HepG2 (cell line): ENCODE measurements around the gene LAMA5. TPM values are rescaled to one million over a fixed set of nuclear protein-coding genes. Genes with fewer than 3 reads are reported as not detected.

ENCODE experiments used
- BATF2 ChIP-seq: sonication (generic); formaldehyde crosslinking; IDR thresholded peaks from 2 replicates; pipeline ENCODE4 v1.8.0; 2022; ENCODE audit warnings: mild to moderate bottlenecking, missing genetic modification reagents, moderate library complexity
- EED ChIP-seq: sonication (generic); formaldehyde crosslinking; IDR thresholded peaks from 2 replicates; pipeline ENCODE4 v1.5.0; 2020; ENCODE audit warnings: mild to moderate bottlenecking, missing genetic modification reagents
- ELF3 ChIP-seq: IDR thresholded peaks from 2 replicates; pipeline ENCODE4 v1.6.1; 2016; ENCODE audit warnings: missing genetic modification reagents, missing compliant biosample characterization
- ETV5 ChIP-seq: IDR thresholded peaks from 2 replicates; pipeline ENCODE4 v1.6.1; 2018; ENCODE audit warnings: missing biosample characterization, missing genetic modification reagents, inconsistent platforms, borderline replicate concordance
- HCFC1 ChIP-seq: fragments of 150-350 bp; IDR thresholded peaks from 2 replicates; pipeline ENCODE4 v1.6.1; 2014; ENCODE audit warnings: low read depth, low read length
- MAX ChIP-seq: IDR thresholded peaks from 2 replicates; pipeline ENCODE4 v1.6.1; 2012; ENCODE audit warnings: inconsistent platforms
- NR0B2 ChIP-seq: sonication (generic); formaldehyde crosslinking; IDR thresholded peaks from 2 replicates; pipeline ENCODE4 v1.4.0; 2020; ENCODE audit warnings: mild to moderate bottlenecking, missing genetic modification reagents
- RAD51 ChIP-seq: fragments of 450-650 bp; IDR thresholded peaks from 2 replicates; pipeline ENCODE4 v1.6.1; 2016; ENCODE audit warnings: borderline replicate concordance
- ZNF274 ChIP-seq: sonication (generic); formaldehyde crosslinking; IDR thresholded peaks from 2 replicates; pipeline ENCODE4 v1.5.1; 2020; ENCODE audit warnings: mild to moderate bottlenecking, missing genetic modification reagents
- ZNF446 ChIP-seq: sonication (generic); formaldehyde crosslinking; IDR thresholded peaks from 2 replicates; pipeline ENCODE4 v1.5.0; 2020; ENCODE audit warnings: mild to moderate bottlenecking, missing genetic modification reagents
- ZNF460 ChIP-seq: sonication (generic); formaldehyde crosslinking; IDR thresholded peaks from 2 replicates; pipeline ENCODE4 v1.5.1; 2020; ENCODE audit warnings: missing genetic modification reagents, mild to moderate bottlenecking, borderline replicate concordance
- ZNF724P ChIP-seq: sonication (generic); formaldehyde crosslinking; IDR thresholded peaks from 2 replicates; pipeline ENCODE4 v1.8.0; 2022; ENCODE audit warnings: missing genetic modification reagents, borderline replicate concordance
- polyA plus RNA-seq, 8 experiments: library from polyadenylated mRNA; depleted of rRNA in 3 of 8; stranded (reverse) in 7 of 8; unstranded in 1 of 8; fragments of >200 nt; fragmentation: Illumina TruSeq in 4 of 8; extraction: Trizol in 4 of 8; gene quantifications; 2 replicates each; pipeline versions ENCODE4 v1.2.1 to v1.2.3, GENCODE V29; 2011 to 2016; ENCODE audit warnings: low read depth in 4 of 8, missing spikeins in 1 of 8, mixed read lengths in 1 of 8; ENCODE audit not compliant: insufficient read depth in 1 of 8
- total RNA-seq, 5 experiments: library from RNA; depleted of rRNA; stranded (reverse); fragments of >200 nt; fragmentation: Illumina TruSeq; extraction: Trizol; gene quantifications; 2 replicates each; pipeline ENCODE4 v1.2.3, GENCODE V29; 2016; ENCODE audit warnings: low read depth in 1 of 5
- TF ChIP-seq, protein P1 (sequence below): fragments of 450-650 bp; IDR thresholded peaks from 2 replicates; pipeline ENCODE4 v1.6.1; 2017
- TF ChIP-seq, protein P2 (sequence below): sonication (generic); formaldehyde crosslinking; IDR thresholded peaks from 2 replicates; pipeline ENCODE4 v1.4.0; 2020; ENCODE audit warnings: missing genetic modification reagents
- TF ChIP-seq, protein P3 (sequence below): sonication (generic); formaldehyde crosslinking; IDR thresholded peaks from 2 replicates; pipeline ENCODE4 v1.8.0; 2023; ENCODE audit warnings: mild to moderate bottlenecking, missing genetic modification reagents
- TF ChIP-seq, protein P4 (sequence below): sonication (generic); formaldehyde crosslinking; IDR thresholded peaks from 2 replicates; pipeline ENCODE4 v1.4.0; 2020; ENCODE audit warnings: missing genetic modification reagents, borderline replicate concordance

The LAMA5 gene
- total and polyA plus RNA-seq, 2 of the 13 experiments (the other 11 are each of a cell fraction or from before 2014, with no cell fraction given): 21.0 to 44.7 TPM

DNA sequence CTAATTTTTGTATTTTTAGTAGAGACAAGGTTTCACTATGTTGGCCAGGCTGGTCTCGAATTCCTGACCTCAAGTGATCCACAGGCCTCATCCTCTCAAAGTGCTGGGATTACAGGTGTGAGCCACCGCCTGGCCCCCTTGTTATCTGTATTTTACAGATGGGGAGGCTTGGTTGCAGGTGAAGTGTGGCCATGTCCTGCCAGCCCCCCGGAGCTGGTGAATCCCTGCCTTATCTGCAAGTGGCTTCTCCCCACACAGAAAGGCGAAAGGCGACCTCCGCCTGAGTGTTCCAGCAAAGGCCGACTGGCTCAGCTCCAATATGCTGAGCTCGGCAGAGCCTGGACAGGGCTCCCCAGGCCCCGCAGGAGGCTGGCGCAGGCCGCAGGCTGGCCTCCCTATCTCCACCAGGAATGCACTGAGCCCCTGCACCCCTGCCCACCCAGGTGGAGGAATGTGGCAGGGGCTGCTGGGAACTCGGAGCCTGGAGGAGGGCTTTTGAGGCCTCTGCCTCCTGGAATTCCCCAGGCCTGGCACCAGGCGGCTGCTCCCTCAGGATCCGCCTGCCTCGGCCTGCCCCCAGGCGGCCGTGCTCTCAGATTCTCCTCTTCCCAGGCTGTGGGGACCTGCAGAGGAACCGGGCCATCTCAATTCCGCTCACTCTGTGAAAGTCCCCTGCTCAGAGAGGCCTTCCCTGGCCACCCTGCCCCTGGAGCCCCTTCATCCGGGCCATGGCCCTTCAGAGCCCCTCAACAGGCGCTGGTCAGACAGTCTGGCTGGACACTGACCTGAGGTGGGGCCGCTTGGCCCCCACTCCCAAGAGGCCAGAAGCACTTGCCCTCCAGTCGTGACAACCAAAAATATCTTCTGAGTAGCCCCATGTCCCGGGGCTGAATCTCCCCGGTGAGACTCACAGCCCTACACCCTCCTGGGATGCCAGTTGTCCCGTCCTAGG, 9.3 kb upstream of the LAMA5 start (continued):
- TF ChIP-seq BATF2 (CRISPR knock-in tag) (no peak), EED (peak; percentile 90; the same call in 1 of the 2 replicates), ZNF446 (CRISPR knock-in tag) (peak; percentile 53; the same call in 1 of the 2 replicates), ETV5 (CRISPR knock-in tag) (peak; percentile 39; the same call in 1 of the 2 replicates), HCFC1 (no peak), MAX (peak; percentile 68), ZNF274 (peak; percentile 91), RAD51 (no peak), ZNF724P (0 out of 2 replicates have a peak, but pooled peaks have one; percentile 75), ZNF460 (CRISPR knock-in tag) (no peak; the same call in 1 of the 2 replicates), NR0B2 (peak; percentile 78; the same call in 1 of the 2 replicates), ELF3 (peak; percentile 72)
- TF ChIP-seq, protein P1, sequence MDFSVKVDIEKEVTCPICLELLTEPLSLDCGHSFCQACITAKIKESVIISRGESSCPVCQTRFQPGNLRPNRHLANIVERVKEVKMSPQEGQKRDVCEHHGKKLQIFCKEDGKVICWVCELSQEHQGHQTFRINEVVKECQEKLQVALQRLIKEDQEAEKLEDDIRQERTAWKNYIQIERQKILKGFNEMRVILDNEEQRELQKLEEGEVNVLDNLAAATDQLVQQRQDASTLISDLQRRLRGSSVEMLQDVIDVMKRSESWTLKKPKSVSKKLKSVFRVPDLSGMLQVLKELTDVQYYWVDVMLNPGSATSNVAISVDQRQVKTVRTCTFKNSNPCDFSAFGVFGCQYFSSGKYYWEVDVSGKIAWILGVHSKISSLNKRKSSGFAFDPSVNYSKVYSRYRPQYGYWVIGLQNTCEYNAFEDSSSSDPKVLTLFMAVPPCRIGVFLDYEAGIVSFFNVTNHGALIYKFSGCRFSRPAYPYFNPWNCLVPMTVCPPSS: no peak
- TF ChIP-seq, protein P2, sequence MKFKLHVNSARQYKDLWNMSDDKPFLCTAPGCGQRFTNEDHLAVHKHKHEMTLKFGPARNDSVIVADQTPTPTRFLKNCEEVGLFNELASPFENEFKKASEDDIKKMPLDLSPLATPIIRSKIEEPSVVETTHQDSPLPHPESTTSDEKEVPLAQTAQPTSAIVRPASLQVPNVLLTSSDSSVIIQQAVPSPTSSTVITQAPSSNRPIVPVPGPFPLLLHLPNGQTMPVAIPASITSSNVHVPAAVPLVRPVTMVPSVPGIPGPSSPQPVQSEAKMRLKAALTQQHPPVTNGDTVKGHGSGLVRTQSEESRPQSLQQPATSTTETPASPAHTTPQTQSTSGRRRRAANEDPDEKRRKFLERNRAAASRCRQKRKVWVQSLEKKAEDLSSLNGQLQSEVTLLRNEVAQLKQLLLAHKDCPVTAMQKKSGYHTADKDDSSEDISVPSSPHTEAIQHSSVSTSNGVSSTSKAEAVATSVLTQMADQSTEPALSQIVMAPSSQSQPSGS (CRISPR knock-in tag): peak; percentile 65; the same call in 1 of the 2 replicates
- TF ChIP-seq, protein P3, sequence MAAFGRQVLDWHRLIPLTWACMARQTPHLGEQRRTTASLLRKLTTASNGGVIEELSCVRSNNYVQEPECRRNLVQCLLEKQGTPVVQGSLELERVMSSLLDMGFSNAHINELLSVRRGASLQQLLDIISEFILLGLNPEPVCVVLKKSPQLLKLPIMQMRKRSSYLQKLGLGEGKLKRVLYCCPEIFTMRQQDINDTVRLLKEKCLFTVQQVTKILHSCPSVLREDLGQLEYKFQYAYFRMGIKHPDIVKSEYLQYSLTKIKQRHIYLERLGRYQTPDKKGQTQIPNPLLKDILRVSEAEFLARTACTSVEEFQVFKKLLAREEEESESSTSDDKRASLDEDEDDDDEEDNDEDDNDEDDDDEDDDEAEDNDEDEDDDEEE (CRISPR knock-in tag): no peak; the same call in 1 of the 2 replicates
- TF ChIP-seq, protein P4, sequence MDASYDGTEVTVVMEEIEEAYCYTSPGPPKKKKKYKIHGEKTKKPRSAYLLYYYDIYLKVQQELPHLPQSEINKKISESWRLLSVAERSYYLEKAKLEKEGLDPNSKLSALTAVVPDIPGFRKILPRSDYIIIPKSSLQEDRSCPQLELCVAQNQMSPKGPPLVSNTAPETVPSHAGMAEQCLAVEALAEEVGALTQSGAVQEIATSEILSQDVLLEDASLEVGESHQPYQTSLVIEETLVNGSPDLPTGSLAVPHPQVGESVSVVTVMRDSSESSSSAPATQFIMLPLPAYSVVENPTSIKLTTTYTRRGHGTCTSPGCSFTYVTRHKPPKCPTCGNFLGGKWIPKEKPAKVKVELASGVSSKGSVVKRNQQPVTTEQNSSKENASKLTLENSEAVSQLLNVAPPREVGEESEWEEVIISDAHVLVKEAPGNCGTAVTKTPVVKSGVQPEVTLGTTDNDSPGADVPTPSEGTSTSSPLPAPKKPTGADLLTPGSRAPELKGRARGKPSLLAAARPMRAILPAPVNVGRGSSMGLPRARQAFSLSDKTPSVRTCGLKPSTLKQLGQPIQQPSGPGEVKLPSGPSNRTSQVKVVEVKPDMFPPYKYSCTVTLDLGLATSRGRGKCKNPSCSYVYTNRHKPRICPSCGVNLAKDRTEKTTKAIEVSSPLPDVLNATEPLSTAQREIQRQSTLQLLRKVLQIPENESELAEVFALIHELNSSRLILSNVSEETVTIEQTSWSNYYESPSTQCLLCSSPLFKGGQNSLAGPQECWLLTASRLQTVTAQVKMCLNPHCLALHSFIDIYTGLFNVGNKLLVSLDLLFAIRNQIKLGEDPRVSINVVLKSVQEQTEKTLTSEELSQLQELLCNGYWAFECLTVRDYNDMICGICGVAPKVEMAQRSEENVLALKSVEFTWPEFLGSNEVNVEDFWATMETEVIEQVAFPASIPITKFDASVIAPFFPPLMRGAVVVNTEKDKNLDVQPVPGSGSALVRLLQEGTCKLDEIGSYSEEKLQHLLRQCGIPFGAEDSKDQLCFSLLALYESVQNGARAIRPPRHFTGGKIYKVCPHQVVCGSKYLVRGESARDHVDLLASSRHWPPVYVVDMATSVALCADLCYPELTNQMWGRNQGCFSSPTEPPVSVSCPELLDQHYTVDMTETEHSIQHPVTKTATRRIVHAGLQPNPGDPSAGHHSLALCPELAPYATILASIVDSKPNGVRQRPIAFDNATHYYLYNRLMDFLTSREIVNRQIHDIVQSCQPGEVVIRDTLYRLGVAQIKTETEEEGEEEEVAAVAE (CRISPR knock-in tag): peak; percentile 89
